HG02588 (cell line): Measurements from ENCODE around the gene SMAD7.

Experiments
- ATAC-seq: cut with Tn5 transposase; IDR thresholded peaks from one replicate; pipeline ENCODE4 v1.9.1; 2021; ENCODE audit warnings: mild to moderate bottlenecking, moderate library complexity; ENCODE audit not compliant: unreplicated experiment

The SMAD7 gene

GRCh38 chr18:48947560-48947959 lies 3.2 kb downstream of the SMAD7 start:
- no peak for ATAC-seq

- ATAC-seq, result no peak
Observed at GRCh38 chr18:48947092-48947491, 3.7 kb downstream of the SMAD7 start.

GRCh38 chr18:48946329-48946835 lies 4.4 kb downstream of the SMAD7 start:
- ATAC-seq, result no peak

- no peak for ATAC-seq
Observed at GRCh38 chr18:48945953-48946217, 4.9 kb downstream of the SMAD7 start.

- ATAC-seq, result no peak
Observed at GRCh38 chr18:48944634-48945033, 6.1 kb downstream of the SMAD7 start.

- no peak for ATAC-seq
Observed at GRCh38 chr18:48943736-48944527, 6.8 kb downstream of the SMAD7 start.

- no peak for ATAC-seq
Observed at GRCh38 chr18:48943333-48943732, 7.4 kb downstream of the SMAD7 start.

- ATAC-seq, result no peak
Observed at GRCh38 chr18:48942554-48943261, 8.1 kb downstream of the SMAD7 start.

GRCh38 chr18:48942086-48942485 lies 8.7 kb downstream of the SMAD7 start:
- ATAC-seq, result no peak

GRCh38 chr18:48941672-48942071 lies 9.1 kb downstream of the SMAD7 start:
- no peak for ATAC-seq

GRCh38 chr18:48940854-48941611 lies 9.7 kb downstream of the SMAD7 start:
- peak; percentile 45 for ATAC-seq

- no peak for ATAC-seq
Observed at GRCh38 chr18:48939205-48940097, 11.3 kb downstream of the SMAD7 start.

- ATAC-seq, result no peak
Observed at GRCh38 chr18:48938827-48939204, 11.9 kb downstream of the SMAD7 start.

- ATAC-seq, result no peak
Observed at GRCh38 chr18:48937869-48938750, 12.7 kb downstream of the SMAD7 start.

- no peak for ATAC-seq
Observed at GRCh38 chr18:48935433-48935774, 15.4 kb downstream of the SMAD7 start.

GRCh38 chr18:48934723-48935432 lies 15.9 kb downstream of the SMAD7 start:
- ATAC-seq, result peak; percentile 55

- ATAC-seq, result no peak
Observed at GRCh38 chr18:48934415-48934722, 16.4 kb downstream of the SMAD7 start.

GRCh38 chr18:48933578-48934414 lies 17.0 kb downstream of the SMAD7 start:
- ATAC-seq, result no peak
